HEK293T (cell line): ENCODE data around the gene RNF31.

Experiments used
- BHLHE40 ChIP-seq: fragments of 450-650 bp; IDR thresholded peaks from 2 replicates; pipeline ENCODE4 v1.6.1; 2016; ENCODE audit warnings: mild to moderate bottlenecking, moderate library complexity, borderline replicate concordance
- ELF4 ChIP-seq: fragments of 450-650 bp; IDR thresholded peaks from 2 replicates; pipeline ENCODE4 v1.6.1; 2017; ENCODE audit warnings: antibody characterized with exemption
- FOXA1 ChIP-seq: fragments of 450-650 bp; IDR thresholded peaks from 2 replicates; pipeline ENCODE4 v1.6.1; 2016; ENCODE audit warnings: mild to moderate bottlenecking
- FOXK2 ChIP-seq: fragments of 450-650 bp; IDR thresholded peaks from 2 replicates; pipeline ENCODE4 v1.6.1; 2016; ENCODE audit warnings: mild to moderate bottlenecking
- HDGF ChIP-seq: fragments of 450-650 bp; IDR thresholded peaks from 2 replicates; pipeline ENCODE4 v1.6.1; 2017; ENCODE audit warnings: antibody characterized with exemption, borderline replicate concordance
- SUZ12 ChIP-seq: fragments of 450-650 bp; IDR thresholded peaks from 2 replicates; pipeline ENCODE4 v1.6.1; 2016; ENCODE audit warnings: mild to moderate bottlenecking
- TARDBP ChIP-seq: fragments of 450-650 bp; IDR thresholded peaks from 2 replicates; pipeline ENCODE4 v1.6.1; 2016

- TF ChIP-seq HDGF (no peak), FOXA1 (no peak), ELF4 (no peak), FOXK2 (no peak), BHLHE40 (no peak), TARDBP (no peak), SUZ12 (no peak)
Measured at GRCh38 chr14:24183014-24183481, 35.8 kb downstream of the RNF31 start.
